ENCODE data around the gene FAM120A. TPM values are rescaled to one million over a fixed set of nuclear protein-coding genes. Genes with fewer than 3 reads are reported as not detected.
"Not testable (repeated sequence)": the region's sequence is repeated elsewhere in the genome, so short reads cannot be mapped to it uniquely, and the experiment has no call there.

FAM120A gene, protein sequence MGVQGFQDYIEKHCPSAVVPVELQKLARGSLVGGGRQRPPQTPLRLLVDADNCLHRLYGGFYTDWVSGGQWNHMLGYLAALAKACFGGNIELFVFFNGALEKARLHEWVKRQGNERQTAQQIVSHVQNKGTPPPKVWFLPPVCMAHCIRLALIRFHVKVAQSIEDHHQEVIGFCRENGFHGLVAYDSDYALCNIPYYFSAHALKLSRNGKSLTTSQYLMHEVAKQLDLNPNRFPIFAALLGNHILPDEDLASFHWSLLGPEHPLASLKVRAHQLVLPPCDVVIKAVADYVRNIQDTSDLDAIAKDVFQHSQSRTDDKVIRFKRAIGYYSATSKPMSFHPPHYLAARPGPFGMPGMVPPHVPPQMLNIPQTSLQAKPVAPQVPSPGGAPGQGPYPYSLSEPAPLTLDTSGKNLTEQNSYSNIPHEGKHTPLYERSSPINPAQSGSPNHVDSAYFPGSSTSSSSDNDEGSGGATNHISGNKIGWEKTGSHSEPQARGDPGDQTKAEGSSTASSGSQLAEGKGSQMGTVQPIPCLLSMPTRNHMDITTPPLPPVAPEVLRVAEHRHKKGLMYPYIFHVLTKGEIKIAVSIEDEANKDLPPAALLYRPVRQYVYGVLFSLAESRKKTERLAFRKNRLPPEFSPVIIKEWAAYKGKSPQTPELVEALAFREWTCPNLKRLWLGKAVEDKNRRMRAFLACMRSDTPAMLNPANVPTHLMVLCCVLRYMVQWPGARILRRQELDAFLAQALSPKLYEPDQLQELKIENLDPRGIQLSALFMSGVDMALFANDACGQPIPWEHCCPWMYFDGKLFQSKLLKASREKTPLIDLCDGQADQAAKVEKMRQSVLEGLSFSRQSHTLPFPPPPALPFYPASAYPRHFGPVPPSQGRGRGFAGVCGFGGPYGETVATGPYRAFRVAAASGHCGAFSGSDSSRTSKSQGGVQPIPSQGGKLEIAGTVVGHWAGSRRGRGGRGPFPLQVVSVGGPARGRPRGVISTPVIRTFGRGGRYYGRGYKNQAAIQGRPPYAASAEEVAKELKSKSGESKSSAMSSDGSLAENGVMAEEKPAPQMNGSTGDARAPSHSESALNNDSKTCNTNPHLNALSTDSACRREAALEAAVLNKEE
- total RNA-seq = 124 TPM

DNA sequence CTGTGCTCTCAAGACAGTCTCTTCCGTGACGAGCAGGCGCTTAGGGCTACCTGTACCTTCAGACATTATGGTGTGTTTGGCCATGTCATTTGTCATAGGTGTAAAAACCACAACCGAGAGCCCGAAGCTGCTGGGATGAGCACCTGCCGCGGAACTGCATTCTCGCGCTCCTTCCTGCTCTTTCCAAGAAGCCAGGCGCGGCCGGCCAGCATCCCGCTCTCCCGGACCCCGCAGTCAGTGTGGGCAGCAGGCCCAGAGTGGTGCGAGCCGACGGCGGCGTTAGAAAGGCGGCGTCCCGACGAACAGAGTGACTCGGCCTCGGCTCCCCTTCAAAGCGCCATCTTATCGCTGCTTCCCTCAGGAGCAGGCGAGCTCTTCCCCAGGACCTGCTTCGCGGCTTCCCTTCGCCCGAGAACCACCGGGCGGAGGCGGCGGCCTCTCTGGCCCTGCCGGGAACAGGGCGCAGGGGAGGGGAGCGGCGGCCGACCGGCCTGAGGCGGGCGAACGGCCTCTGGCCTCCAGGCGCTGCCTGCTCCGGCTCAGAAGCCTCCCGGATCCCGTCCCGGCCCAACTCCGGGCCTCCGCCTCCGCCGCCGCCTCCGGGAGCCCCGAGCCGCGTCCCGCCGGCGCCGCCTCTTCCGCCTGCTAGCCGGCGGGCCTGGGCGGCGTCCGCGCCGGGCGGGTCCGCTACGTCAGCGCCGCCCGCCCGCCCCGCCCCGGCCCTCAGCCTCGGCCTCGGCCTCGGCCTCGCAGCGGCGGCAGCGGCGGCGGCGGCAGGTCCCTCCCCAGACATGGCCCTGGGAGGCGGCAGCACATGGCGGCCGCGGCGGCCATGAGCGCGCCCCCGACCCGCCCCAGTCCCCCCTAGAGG lies at the start of gene FAM120A:
FAM120A (plus strand) TSS at position 741 of the 871 bp plus-strand sequence. CDS start 231 bp downstream, outside the sequence.
- peak; percentile 61 for DNase-seq (ENCODE audit: low spot score)

DNA sequence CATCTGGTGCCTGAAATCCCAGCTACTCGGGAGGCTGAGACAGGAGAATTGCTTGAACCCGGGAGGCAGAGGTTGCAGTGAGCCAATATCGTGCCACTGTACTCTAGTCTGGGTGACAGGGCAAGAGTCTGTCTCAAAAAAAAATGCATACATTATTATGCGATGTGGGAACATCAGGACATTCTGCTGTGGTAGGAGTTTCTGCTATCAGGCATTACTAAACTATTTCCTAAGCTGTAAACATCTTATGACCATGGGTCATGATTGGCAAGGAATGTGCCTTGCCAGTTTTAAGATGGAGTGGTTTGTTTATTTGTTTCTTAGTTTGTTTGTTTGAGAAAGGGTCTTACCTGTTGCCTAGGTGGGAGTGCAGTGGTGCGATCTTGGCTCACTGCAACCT lies 45.1 kb upstream of the FAM120A start:
- no peak for DNase-seq (ENCODE audit: low spot score)

DNA sequence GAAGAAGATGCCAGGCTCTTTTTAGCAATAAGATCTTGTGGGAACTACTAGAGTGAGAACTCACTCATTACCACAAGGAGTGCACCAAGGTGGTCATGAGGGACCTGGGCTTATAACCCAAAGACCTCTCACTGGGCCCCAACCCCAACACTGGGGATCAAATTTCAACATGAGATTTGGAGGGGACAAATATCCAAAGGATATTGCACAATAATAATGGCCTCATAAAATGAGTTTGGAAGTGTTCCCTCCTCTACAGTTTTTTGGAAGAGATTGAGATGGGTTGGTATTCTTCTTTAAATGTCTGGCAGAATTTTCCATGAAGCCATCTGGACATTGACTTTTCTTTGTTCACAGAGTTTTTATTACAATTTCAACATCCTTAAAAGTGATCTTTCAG lies 38.0 kb upstream of the FAM120A start:
- no peak for DNase-seq (ENCODE audit: low spot score)

DNA sequence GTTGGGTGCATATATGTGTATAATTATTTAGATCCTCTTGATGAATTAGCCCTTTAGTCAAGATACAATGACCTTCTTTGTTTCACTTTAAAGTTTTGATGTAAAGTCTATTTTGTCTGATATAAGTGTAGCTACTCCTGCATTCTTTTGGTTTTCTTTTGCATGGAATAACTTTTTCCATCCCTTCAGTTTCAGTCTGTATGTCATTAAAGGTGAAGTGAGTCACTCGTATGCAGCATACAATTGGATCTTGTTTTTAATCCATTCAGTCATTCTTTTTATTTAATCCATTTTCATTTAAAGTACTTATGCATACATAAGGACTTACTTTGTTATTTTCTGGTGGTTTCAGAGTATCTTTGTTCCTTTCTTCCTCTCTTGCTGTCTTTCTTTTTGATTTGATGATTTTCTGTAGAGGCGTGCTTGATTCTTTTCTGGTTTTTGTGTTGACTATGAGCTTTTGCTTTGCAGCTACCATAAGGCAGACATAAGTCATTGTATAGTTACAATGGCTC lies 36.3 kb upstream of the FAM120A start:
- no peak for DNase-seq (ENCODE audit: low spot score)

DNA sequence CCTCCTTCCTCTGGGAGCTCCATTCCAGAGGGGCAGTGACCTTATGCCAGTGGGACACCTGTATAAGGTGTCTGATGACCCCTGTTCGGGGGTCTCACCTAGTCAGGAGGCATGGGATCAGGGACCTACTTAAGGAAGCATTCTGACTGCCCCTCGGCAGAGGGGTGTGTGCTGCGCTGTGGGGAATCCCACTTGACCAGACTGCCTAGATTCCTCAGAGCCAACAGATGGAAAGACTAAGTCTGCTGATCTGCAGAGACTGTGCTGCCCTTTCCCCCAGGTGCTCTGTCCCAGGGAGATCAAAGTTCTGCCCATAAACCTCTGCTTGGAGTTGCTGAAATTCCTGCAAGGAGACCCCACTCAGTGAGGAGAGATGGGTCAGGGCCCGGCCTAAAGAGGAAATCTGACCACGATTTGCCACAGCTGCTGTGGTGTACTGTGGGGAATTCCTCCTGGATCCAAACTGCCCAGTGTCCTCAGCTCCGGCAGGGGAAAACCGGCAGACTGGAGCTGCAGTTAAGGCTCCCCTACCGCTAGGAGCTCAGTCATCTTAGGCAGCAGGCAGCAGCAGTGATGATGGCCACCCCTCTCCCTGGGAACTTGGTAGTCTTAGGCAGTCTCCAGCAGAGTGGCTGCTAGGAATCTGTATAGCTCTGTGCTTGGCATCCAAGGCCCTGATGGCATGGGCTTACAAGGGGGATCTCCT lies 34.8 kb upstream of the FAM120A start:
- DNase-seq (ENCODE audit: low spot score) = no peak

DNA sequence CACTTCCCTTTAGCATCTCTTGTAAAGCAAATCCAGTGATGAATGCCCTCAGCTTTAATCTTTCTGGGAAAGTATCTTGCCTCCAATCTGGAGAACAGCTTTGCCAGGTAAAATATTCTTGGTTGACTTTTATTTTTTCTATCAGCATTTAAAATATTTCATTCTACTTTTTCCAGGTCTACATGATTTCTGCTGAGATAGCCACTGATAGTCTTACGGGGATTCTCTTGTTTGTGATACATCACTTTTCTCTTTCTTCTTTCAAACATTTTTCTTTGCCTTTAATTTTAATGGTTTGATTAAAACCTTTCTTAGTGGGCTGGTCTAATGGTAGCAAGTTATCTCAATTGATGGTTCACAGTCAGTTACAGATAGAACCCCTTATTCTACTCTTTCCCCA lies 33.9 kb upstream of the FAM120A start:
- DNase-seq (ENCODE audit: low spot score) = no peak

DNA sequence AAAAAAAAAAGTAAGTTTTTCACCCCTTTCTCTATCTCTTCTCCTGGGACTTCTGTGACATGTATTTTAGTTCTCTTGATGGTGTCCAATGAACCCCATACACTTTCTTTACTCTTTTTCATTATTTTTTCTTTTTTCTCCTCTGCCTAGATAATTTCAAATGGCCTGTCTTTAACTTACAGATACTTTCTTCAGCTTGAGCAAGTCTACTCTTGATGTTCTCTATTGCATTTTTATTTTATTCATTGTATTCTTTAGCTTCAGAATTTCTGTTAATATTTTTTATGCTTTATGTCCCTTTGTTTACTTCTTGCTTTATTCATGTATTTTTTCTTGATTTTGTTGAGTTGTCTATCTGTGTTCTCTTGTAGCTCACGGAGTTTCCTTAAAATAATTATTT lies 32.5 kb upstream of the FAM120A start:
- no peak for DNase-seq (ENCODE audit: low spot score)

DNA sequence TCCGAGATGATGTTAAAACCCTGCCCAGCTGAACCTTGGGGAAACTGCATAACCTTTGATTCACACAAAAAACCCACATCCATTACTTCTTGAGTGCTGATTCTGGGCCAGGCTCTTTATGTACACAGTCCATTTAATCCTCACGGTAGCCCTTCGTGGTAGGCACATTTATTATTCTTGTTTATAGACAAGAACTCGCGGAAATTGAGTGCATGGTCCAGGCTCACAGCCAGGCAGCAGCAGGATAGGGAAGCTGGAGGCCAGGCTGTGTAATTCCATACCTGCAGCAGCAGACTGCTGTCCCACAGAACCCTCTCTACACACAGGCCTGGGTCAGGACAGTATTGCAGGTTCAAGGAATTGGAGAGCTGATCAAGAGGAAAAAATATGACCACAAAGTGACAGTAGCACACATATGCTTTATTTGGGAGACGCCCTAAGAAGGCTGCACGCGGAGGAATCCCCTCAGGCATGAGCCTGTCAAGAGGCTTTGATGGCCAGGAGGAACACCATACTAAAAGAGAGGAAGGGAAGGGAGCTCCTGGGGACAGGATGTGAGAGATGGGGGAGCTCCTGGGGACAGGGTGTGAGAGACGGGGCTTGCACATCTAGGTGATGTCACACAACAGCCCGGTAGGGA lies 28.4 kb upstream of the FAM120A start:
- DNase-seq (ENCODE audit: low spot score) = no peak

DNA sequence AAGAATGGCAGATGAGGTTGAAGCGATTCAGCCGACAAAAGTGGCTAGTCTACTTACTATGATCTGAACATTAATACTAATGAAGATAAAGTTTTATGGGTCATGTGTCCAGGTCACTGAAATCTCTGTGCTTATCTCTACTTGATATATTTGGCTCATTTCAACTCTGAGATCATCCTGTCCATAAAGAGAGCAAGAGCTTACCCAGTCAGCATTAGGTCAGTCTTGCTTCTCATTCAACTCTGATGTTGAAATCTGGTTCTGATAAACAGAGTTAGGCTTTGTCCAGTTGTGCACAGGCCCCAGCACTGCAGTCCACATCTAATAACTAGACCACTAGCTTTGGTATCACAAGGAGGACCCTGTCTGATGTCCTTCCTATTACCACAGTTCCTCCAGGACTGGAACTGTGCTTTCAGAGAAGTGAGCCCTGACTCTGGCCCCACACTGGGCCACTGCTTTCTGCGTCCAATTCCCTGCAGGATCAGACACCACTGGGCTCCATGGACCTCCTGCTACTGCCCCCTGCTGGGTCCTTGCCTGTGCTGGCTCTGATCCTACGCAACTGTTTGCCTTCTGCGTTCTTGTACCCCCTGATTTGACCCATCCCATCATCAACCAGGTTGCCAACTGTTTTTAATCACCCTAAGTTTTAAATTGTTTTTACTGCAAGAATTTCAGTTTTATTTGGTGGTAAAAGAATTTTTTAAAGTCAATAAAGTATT lies 23.7 kb upstream of the FAM120A start:
- DNase-seq (ENCODE audit: low spot score) = no peak

DNA sequence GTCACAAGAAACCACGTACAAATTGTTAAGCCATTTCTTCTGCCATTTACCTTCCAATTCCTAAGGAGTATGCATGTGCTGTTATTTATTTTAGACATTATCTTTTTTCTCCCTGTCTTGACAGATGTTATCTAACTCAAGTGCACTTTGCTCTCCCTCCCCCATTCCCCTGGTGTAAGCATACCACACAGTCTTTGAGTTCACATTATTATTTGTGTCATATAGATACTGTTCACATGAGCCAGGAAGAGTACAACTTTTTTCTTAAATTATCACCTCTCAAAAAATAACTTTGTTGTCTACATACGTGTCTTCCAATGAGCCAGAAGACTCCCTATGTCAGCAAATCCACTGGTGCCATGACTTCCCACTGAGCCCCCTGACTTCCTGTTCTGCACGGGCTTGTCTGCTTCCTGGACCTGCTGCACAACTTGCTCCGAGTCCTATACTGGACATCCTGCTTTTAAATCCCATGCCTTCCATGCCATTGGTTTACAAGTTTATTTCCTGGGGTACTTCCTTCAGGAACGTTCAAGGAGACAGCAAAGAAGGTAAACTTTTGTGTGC lies 19.9 kb upstream of the FAM120A start:
- no peak for DNase-seq (ENCODE audit: low spot score)

DNA sequence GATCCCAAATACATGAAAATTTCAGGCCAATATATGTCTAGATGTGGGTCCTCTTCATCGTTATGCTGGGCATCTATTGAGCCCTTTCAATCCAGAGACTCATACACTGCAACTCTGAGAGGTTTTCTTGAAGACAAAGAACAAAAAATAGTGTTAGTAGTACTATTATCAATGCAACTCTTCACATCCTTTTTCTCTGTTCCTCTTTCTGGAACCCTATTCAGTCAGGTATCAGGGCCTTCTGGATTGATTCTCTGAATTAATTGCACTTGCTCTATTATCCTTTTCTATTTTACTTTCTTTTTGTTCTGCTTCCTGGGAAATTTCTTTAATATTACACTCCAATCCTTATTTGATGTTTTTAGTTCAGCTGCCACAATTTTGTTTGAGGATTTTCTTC lies 18.5 kb upstream of the FAM120A start:
- DNase-seq (ENCODE audit: low spot score) = no peak

DNA sequence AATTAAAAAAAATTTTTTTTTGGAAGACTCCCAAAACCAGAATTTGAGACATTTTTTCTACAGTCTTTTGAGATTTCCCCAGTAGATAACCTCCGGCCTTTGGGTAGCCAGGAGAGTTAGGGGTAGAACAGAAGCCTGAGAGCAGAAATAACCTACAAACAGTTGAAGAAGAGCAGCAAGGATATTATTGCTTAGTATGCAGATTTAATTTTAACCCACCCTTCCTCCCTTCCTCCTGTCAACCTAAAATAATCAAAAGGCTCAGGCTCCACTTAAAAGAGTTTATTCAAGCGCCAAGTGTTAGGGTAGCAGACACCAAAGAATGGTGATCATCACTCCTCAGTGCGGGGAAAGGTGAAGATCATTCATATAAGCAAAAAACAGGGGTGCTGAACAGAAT lies 17.4 kb upstream of the FAM120A start:
- DNase-seq (ENCODE audit: low spot score) = no peak

DNA sequence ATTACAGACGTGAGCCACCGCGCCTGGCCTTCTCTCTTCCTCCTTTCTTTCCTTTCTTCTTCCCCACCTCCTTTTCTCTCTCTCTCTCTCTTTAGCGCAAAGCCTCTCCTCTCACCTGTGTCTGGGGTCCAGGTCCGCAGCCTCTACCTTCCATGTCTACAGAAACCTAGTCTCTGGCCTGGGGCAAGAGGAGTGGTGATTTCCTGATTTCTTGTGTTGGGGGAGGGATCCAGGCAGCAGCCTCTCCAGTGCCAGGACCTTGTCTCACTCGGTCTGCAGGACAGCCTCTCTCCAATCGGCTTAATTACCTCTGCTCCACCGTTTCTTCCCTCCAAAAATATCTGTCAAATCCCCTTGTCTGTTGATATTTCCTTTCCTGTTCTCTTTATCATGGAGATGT lies 16.1 kb upstream of the FAM120A start:
- DNase-seq (ENCODE audit: low spot score) = no peak

DNA sequence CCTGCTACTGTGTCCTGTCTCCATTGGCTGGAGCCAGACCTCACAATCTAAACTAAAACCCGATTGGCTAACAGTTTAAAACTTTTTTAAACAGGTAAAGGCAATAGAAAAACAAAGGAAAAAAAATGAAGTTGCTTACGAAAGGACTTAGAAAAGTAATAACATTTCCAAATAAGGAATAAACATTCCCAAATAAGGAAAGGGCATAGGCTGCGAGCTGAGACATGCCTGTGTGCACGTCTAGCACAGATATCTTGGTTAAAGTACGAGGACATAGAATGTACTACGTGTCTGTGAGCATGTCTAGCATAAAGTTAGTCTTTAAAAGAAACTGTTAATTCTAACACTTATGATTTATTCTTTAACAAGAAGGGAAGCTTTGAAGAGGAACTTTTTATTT lies 15.3 kb upstream of the FAM120A start:
- DNase-seq (ENCODE audit: low spot score) = no peak

DNA sequence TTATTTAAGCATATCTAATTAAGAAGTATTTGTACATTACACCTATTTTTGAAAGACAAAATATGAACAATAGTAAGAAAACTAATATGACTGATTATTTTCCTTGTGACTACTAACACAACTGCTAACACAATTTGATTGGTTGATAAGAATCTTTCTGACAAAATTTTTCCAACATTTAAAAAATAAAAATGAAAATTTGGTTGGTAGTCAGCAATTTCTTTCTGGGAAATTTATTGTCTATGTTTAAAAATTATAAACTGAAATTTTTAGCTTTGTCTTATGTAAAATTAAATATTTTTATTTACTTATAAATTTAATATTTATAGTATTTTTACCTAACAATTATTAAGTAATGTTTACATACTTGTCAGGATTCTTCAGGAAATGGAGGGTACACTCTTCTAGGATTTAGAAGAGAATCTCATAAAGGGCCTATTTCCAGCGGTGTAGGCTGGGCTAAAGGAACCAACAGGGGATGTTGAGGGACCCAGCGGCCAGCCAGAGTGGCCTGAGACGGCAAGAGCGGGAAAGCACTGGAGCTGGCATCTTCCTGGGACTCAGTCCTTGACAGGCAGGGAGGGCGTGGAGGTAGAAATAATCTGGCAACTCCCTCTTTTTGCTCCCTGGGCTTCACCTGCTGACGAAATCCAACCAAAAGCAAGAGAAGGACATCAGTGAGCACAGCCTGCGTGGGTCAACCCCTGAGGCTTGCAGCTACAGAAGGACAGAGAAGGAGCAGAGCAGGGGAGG lies 14.7 kb upstream of the FAM120A start:
- DNase-seq (ENCODE audit: low spot score) = no peak

DNA sequence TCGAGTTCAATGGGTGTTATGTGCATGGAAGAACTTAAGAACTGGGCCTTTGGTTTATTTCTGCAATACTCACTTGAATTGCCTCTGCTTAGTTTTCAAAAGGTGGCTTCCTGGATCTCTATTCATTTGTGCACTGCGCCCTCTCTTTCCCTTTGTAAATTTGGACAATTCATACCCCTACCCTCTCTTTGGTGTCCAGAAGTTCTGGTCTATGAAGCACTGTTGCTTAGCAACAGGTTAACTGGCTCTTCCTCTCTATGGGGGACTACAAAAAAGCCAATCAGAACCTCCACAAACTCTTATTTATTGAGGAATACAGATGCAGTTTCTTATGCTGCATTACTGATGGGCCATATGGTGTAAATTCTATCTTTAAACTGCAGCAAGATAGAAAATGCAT lies 13.5 kb upstream of the FAM120A start:
- DNase-seq (ENCODE audit: low spot score) = no peak

DNA sequence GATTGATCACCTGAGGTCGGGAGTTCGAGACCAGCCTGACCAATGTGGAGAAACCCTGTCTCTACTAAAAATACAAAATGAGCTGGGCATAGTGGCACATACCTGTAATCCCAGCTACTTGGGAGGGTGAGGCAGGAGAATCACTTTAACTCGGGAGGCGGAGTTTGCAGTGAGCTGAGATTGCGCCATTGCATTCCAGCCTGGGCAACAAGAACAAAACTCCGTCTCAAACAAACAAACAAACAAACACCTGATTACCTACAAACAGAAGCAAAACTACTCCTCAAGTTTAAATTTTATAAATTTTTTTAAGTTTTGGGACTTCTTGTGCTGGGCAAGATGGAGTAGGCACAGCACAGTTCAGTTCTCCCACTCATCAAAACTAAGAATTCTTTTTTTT lies 12.2 kb upstream of the FAM120A start:
- DNase-seq (ENCODE audit: low spot score) = not testable (repeated sequence)

DNA sequence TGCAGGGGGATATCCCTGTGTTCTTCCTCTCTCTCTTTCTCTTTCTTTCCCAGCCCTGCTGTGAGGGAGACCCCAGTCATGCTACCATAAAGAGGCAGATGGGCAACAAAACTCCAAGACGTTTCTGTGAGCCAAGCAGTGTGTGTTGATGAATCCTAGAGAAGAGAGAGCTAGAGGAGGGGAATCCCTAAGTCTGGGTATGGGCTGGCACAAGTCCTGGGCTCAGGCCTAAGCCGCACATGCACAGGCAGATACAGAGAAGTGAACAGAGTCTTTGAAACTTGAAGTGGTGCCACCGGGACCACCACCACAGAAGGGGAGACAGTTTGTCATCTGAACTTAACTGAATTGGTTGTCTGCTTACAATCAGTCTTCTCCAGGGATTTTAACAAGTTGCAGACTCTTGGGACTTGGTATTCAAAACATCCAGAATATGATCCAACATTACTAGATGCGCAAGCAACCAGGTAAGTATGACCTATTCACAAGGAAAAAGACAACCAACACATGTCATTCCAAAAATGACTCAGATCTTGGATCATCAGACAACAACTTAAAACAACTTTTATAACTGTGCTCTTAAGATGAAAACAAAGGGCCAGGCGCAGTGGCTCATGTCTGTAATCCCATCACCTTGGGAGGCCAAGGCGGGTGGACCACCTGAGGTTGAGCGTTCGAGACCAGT lies 10.4 kb upstream of the FAM120A start:
- DNase-seq (ENCODE audit: low spot score) = no peak

Measured in mucosa of gallbladder (tissue), 1 donor.